Heart left ventricle (tissue), 13 donors: ENCODE measurements around the gene ECM1.

Source experiments
- CTCF ChIP-seq, 12 donors: fragments of 200-600 bp; sonication (generic) in 4 of 12; IDR thresholded peaks; one replicate each; pipeline versions ENCODE4 v1.5.0 to v1.8.0; 2018 to 2022; ENCODE audit warnings: antibody characterized with exemption in 12 of 12, mild to moderate bottlenecking in 5 of 12
- POLR2A ChIP-seq, 2 donors: fragments of 450-650 bp; IDR thresholded peaks; one replicate each; pipeline ENCODE4 v1.6.1; 2017; ENCODE audit warnings: antibody characterized with exemption in 2 of 2, mild to moderate bottlenecking in 2 of 2, moderate library complexity in 2 of 2
- donor health status: ischemic (EF 13 %, LVEDD 7.1; RV severe dilation, severe dysfunction).
- donor health status: DM: no; HTN: yes; CAD: no.
- donor health status: DM: no; HTN: no; CAD: no.
- donor health status: ischemic (EF 25% LVEDD 6.9; RV normal size, moderate dysfunction).
- donor health status: ischemic (EF 25% LVEDD 5.7; RV mildly dilated, moderate dysfunction).
- donor health status: ischemic (EF 35%, LVEDD 5.7; RV mildly dilated, moderate dysfunction).
- donor health status: nonischemic (EF 11% LVEDD 7.7; RV severe dilation, severe dysfunction).
- donor health status: DM: yes; HTN: yes; CAD: no.
- donor health status: PGD.
- donor health status: ischemic (EF 29% LVEDD 5.4; RV normal size, mild dysfunction).
- donor health status: nonischemic (EF 23%, LVEDD 6.1; RV moderate dilation, normal function).

DNA sequence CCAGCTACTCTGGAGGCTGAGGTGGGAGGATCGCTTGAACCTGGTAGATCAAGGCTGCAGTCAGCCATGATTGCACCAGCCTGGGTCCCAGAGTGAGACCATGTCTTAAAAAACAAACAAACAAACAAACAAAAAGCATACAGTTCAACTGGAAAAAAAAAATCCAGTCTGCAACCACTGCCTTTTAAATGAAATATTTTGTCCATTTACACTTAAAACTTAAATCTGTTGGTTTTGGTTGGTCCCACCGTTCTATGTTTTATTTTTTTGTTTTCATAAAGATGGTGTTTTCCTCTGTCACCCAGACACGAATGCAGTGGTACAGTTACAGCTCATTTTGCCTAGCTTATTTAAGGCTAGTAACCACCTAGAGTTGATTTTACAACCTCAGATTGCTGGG, 17.4 kb downstream of the ECM1 start:
- TF ChIP-seq CTCF (IDR thresholded peaks at IDR 0.05) (no peak), POLR2A (IDR thresholded peaks at IDR 0.05) (no peak)
